ENCODE data around the gene TPM4. TPM values are rescaled to one million over a fixed set of nuclear protein-coding genes. Genes with fewer than 3 reads are reported as not detected.

TPM4 gene
- total RNA-seq, 1 donor from 2014 or later = 275 TPM

GRCh38 chr19:16038196-16038695 lies 38.0 kb upstream of the TPM4 start:
- H3K4me3 Mint-ChIP-seq (ENCODE audit: low read depth) = no peak overlapping the region
- H3K27me3 Mint-ChIP-seq = peaks cover 22% of the 10 kb centered on the region
- H3K9me3 Mint-ChIP-seq (ENCODE audit: low read depth) = no peaks in the 10 kb centered on the region
- H3K4me1 Mint-ChIP-seq (ENCODE audit: low read depth) = no peaks in the 10 kb centered on the region
- TF ChIP-seq, protein P1, sequence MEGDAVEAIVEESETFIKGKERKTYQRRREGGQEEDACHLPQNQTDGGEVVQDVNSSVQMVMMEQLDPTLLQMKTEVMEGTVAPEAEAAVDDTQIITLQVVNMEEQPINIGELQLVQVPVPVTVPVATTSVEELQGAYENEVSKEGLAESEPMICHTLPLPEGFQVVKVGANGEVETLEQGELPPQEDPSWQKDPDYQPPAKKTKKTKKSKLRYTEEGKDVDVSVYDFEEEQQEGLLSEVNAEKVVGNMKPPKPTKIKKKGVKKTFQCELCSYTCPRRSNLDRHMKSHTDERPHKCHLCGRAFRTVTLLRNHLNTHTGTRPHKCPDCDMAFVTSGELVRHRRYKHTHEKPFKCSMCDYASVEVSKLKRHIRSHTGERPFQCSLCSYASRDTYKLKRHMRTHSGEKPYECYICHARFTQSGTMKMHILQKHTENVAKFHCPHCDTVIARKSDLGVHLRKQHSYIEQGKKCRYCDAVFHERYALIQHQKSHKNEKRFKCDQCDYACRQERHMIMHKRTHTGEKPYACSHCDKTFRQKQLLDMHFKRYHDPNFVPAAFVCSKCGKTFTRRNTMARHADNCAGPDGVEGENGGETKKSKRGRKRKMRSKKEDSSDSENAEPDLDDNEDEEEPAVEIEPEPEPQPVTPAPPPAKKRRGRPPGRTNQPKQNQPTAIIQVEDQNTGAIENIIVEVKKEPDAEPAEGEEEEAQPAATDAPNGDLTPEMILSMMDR (IDR thresholded peaks at IDR 0.05; ENCODE audit: unreplicated experiment) = no peak
- no peak for DNase-seq (ENCODE audit: low spot score, unreplicated experiment)
- no peak overlapping the region for H3K27ac Mint-ChIP-seq
- H3K36me3 Mint-ChIP-seq (ENCODE audit: insufficient read depth) = no peaks in the 10 kb centered on the region

GRCh38 chr19:16039081-16039480 lies 37.2 kb upstream of the TPM4 start:
- Mint-ChIP-seq H3K27me3 (peaks cover 28% of the 10 kb centered on the region), H3K36me3 (ENCODE audit: insufficient read depth) (no peaks in the 10 kb centered on the region), H3K27ac (no peak overlapping the region), H3K9me3 (ENCODE audit: low read depth) (no peaks in the 10 kb centered on the region), H3K4me3 (ENCODE audit: low read depth) (no peak overlapping the region), H3K4me1 (ENCODE audit: low read depth) (no peaks in the 10 kb centered on the region)
- no peak for DNase-seq (ENCODE audit: low spot score, unreplicated experiment)
- TF ChIP-seq, protein P1 (IDR thresholded peaks at IDR 0.05; ENCODE audit: unreplicated experiment) = no peak

- Mint-ChIP-seq H3K9me3 (ENCODE audit: low read depth) (no peaks in the 10 kb centered on the region), H3K4me1 (ENCODE audit: low read depth) (no peaks in the 10 kb centered on the region), H3K27ac (no peak overlapping the region), H3K36me3 (ENCODE audit: insufficient read depth) (no peaks in the 10 kb centered on the region), H3K4me3 (ENCODE audit: low read depth) (no peak overlapping the region), H3K27me3 (peaks cover 28% of the 10 kb centered on the region)
- no peak for DNase-seq (ENCODE audit: low spot score, unreplicated experiment)
- TF ChIP-seq, protein P1 (IDR thresholded peaks at IDR 0.05; ENCODE audit: unreplicated experiment) = no peak
Measured at GRCh38 chr19:16039545-16039944, 36.8 kb upstream of the TPM4 start.

DNA sequence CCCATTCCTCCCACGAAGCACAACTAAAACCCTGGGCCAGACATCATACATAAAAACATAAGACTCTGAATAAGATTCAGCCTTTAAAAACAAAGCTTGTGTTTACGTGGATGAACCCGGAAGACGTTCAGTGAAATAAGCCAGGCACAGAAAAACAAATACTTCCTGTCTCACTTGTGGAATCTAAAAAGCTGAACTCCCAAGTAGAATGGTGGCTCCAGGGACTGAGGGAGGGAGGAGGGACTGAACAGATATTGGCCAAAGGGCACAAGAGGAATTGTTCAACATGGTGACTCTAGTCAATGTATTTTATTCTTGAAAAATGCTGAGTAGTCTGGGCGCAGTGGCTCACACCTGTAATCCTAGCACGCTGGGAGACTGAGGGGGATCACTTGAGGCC lies 35.7 kb upstream of the TPM4 start:
- TF ChIP-seq, protein P1 (IDR thresholded peaks at IDR 0.05; ENCODE audit: unreplicated experiment) = no peak
- no peak overlapping the region for H3K27ac Mint-ChIP-seq
- H3K9me3 Mint-ChIP-seq (ENCODE audit: low read depth) = no peaks in the 10 kb centered on the region
- peaks cover 28% of the 10 kb centered on the region for H3K27me3 Mint-ChIP-seq
- H3K4me1 Mint-ChIP-seq (ENCODE audit: low read depth) = no peaks in the 10 kb centered on the region
- no peaks in the 10 kb centered on the region for H3K36me3 Mint-ChIP-seq (ENCODE audit: insufficient read depth)
- no peak for DNase-seq (ENCODE audit: low spot score, unreplicated experiment)
- H3K4me3 Mint-ChIP-seq (ENCODE audit: low read depth) = no peak overlapping the region

DNA sequence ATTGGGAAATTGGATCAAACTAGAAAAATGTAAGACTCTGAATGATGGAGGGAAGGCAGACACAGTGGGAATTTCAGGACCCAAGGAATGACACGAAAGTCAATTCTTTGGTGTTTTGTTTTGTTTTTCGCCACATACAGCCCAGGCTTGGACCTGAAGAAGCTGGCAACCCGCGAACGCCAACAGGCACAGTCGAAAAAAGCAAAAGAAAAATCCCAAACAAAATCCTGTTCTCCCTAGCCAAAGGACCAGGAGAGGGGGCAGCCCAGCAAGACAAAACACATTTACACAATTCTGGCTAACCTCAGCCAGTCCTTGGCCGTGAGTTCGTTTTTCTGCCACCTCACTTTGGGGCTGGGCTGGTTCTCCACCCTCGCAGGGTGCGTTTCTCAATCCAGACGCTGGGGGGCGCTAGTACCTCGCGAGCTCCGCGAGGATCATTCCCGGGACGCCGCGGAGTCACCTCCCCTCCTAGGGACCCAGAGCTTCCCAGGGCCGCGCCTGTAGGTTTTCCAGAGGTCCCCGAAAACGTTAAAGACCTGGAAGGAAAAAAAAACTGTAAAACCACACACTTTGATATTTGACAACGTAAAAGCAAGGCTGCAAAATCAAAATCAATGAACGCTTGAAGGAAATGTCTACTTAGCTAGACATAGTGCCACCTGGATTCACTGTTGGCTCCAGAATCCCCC lies 34.9 kb upstream of the TPM4 start:
- Mint-ChIP-seq H3K4me1 (ENCODE audit: low read depth) (no peaks in the 10 kb centered on the region), H3K9me3 (ENCODE audit: low read depth) (no peaks in the 10 kb centered on the region), H3K4me3 (ENCODE audit: low read depth) (no peak overlapping the region), H3K27me3 (peaks cover 28% of the 10 kb centered on the region), H3K36me3 (ENCODE audit: insufficient read depth) (no peaks in the 10 kb centered on the region), H3K27ac (no peak overlapping the region)
- TF ChIP-seq, protein P1 (IDR thresholded peaks at IDR 0.05; ENCODE audit: unreplicated experiment) = peak; percentile 96
- DNase-seq (ENCODE audit: low spot score, unreplicated experiment) = peak; percentile 74
